HCT116 (cell line): ENCODE measurements around the gene ILDR2. TPM values are rescaled to one million over a fixed set of nuclear protein-coding genes. Genes with fewer than 3 reads are reported as not detected.

Experiments
- ATAC-seq: fragments of 200-7000 bp; cut with Tn5 transposase; 2 replicates; pipeline ENCODE4 v1.9.1; 2020; ENCODE audit warnings: mild to moderate bottlenecking, moderate library complexity
- BruUV-seq: library from RNA; stranded (reverse); fragments of 400-500 nt; replicated peaks from 2 replicates; lab custom pipeline; 2021; lab: Mats Ljungman, UMichigan
- CTCF ChIA-PET: fragments of 300-600 bp; sonication (Branson Sonifier 250); formaldehyde crosslinking; loops from one replicate; lab custom pipeline; 2021; ENCODE audit warnings: antibody characterized with exemption; lab: Charles Lee
- POLR2A ChIA-PET: fragments of 300-600, 350-600 bp; sonication (Branson Sonifier 250); formaldehyde crosslinking; loops from one replicate; lab custom pipeline; 2021; ENCODE audit warnings: antibody characterized with exemption; lab: Charles Lee
- RAD21 ChIA-PET, 2 experiments: fragments of 300-600 bp; sonication (Branson Sonifier 250); formaldehyde crosslinking; loops; one replicate each; lab custom pipeline; 2023; ENCODE audit warnings: low total read pairs in 2 of 2; ENCODE audit not compliant: uncharacterized antibody in 2 of 2, unreplicated experiment in 2 of 2, low non-redundant PET in 1 of 2; lab: Charles Lee
- DNase-seq: peaks from one replicate; pipeline ENCODE4 v3.0.0-alpha.2; 2010; ENCODE audit warnings: low read depth, low spot score
- H2AFZ ChIP-seq: fragments of 200-600 bp; shearing (Covaris generic), sonication (generic); 2 replicates; pipeline ENCODE4 v1.6.1; 2017; ENCODE audit warnings: low read depth, mixed run types, mixed read lengths, antibody characterized with exemption, low read length; ENCODE audit not compliant: poor library complexity, severe bottlenecking
- H3K27ac ChIP-seq: 2 replicates; pipeline ENCODE4 v1.5.1; 2012; ENCODE audit warnings: low read depth, low read length
- H3K27me3 ChIP-seq: fragments of 200-600 bp; sonication (generic); 2 replicates; pipeline ENCODE4 v1.6.1; 2016; ENCODE audit warnings: mixed run types, low read length, mixed read lengths; ENCODE audit not compliant: insufficient read depth
- H3K36me3 ChIP-seq, 2 experiments: fragments of 200-500 bp in 1 of 2; fragments of 200-600 bp in 1 of 2; sonication (Bioruptor generic) in 1 of 2; sonication (generic) in 1 of 2; 2 replicates each; pipeline versions ENCODE4 v1.5.1 to v1.6.1; 2014 to 2016; ENCODE audit warnings: low read length in 2 of 2, inconsistent platforms in 1 of 2, mixed read lengths in 1 of 2, mixed run types in 1 of 2; ENCODE audit not compliant: insufficient read depth in 2 of 2, control insufficient read depth in 1 of 2
- H3K4me1 ChIP-seq, 2 experiments: fragments of 200-600 bp in 1 of 2; sonication (generic) in 1 of 2; 2 replicates each; pipeline versions ENCODE4 v1.5.1 to v1.6.1; 2012 to 2017; ENCODE audit warnings: low read length in 2 of 2, inconsistent platforms in 1 of 2, mild to moderate bottlenecking in 1 of 2, mixed read lengths in 1 of 2, mixed run types in 1 of 2, moderate library complexity in 1 of 2; ENCODE audit not compliant: insufficient read depth in 2 of 2, control insufficient read depth in 1 of 2
- H3K4me2 ChIP-seq: fragments of 200-600 bp; sonication (generic); 2 replicates; pipeline ENCODE4 v1.6.1; 2017; ENCODE audit warnings: mixed run types, low read length, mixed read lengths
- H3K4me3 ChIP-seq, 2 experiments: fragments of 200-600 bp in 1 of 2; sonication (generic) in 1 of 2; replicated peaks in 1 of 2; 2 replicates each; pipeline ENCODE4 v1.5.1; 2011 to 2016; ENCODE audit warnings: low read length in 2 of 2, control low read depth in 1 of 2, low read depth in 1 of 2, mild to moderate bottlenecking in 1 of 2, mixed read lengths in 1 of 2, mixed run types in 1 of 2
- H3K79me2 ChIP-seq: fragments of 200-600 bp; sonication (generic); 2 replicates; pipeline ENCODE4 v1.6.1; 2017; ENCODE audit warnings: mild to moderate bottlenecking, mixed run types, low read length, moderate library complexity, mixed read lengths; ENCODE audit not compliant: insufficient read depth
- H3K9ac ChIP-seq: fragments of 200-600 bp; sonication (generic); 2 replicates; pipeline ENCODE4 v1.6.1; 2016; ENCODE audit warnings: low read length, mixed read lengths
- H3K9me2 ChIP-seq: fragments of 200-600 bp; sonication (generic), shearing (Covaris generic); 2 replicates; pipeline ENCODE4 v1.6.1; 2017; ENCODE audit warnings: mixed run types, mild to moderate bottlenecking, moderate library complexity; ENCODE audit not compliant: insufficient read depth
- H3K9me3 ChIP-seq, 2 experiments: fragments of 200-500 bp in 1 of 2; fragments of 200-600 bp in 1 of 2; sonication (Bioruptor generic) in 1 of 2; sonication (generic) in 1 of 2; 2 replicates each; pipeline ENCODE4 v1.6.1; 2014 to 2017; ENCODE audit warnings: low read length in 2 of 2, mixed read lengths in 2 of 2, inconsistent platforms in 1 of 2, low read depth in 1 of 2, mild to moderate bottlenecking in 1 of 2, mixed run types in 1 of 2, moderate library complexity in 1 of 2; ENCODE audit not compliant: control insufficient read depth in 1 of 2, insufficient read depth in 1 of 2
- H4K20me1 ChIP-seq: fragments of 200-600 bp; sonication (generic), shearing (Covaris generic); 2 replicates; pipeline ENCODE4 v1.6.1; 2017; ENCODE audit warnings: mixed run types, mild to moderate bottlenecking, moderate library complexity; ENCODE audit not compliant: insufficient read depth
- ATF3 ChIP-seq: IDR thresholded peaks from 2 replicates; pipeline ENCODE4 v1.6.1; 2012
- CEBPB ChIP-seq: IDR thresholded peaks from 2 replicates; pipeline ENCODE4 v1.6.1; 2012; ENCODE audit warnings: low read depth
- CTCF ChIP-seq, 3 experiments: fragments of 200-600 bp in 1 of 3; sonication (generic) in 1 of 3; IDR thresholded peaks in 2 of 3; conservative IDR thresholded peaks in 1 of 3; 2 replicates each; pipeline ENCODE4 v1.5.1; 2012 to 2017; ENCODE audit warnings: low read depth in 2 of 3, low read length in 2 of 3, antibody characterized with exemption in 1 of 3, borderline replicate concordance in 1 of 3, control low read depth in 1 of 3, mild to moderate bottlenecking in 1 of 3, mixed read lengths in 1 of 3, mixed run types in 1 of 3, moderate library complexity in 1 of 3; ENCODE audit not compliant: insufficient read depth in 1 of 3
- ELF1 ChIP-seq: IDR thresholded peaks from 2 replicates; pipeline ENCODE4 v1.6.1; 2012; ENCODE audit warnings: low read depth, borderline replicate concordance
- SP1 ChIP-seq: IDR thresholded peaks from 2 replicates; pipeline ENCODE4 v1.6.1; 2012; ENCODE audit warnings: low read depth
- TCF7L2 ChIP-seq: IDR thresholded peaks from 2 replicates; pipeline ENCODE4 v1.7.0; 2011; ENCODE audit warnings: borderline replicate concordance, inconsistent platforms; ENCODE audit not compliant: insufficient read depth, insufficient read length; ENCODE audit errors: extremely low read depth
- ZFX ChIP-seq: fragments of 450-650 bp; IDR thresholded peaks from 2 replicates; pipeline ENCODE4 v1.6.1; 2017
- intact Hi-C: fragments of 100-400 bp; cut with micrococcal nuclease; formaldehyde crosslinking; loops from 2 replicates; pipeline ENCODE4 v1.10.0; 2022
- total RNA-seq: library from RNA; stranded (reverse); gene quantifications from one replicate; pipeline ENCODE4 v1.2.1, GENCODE V29; 2021; ENCODE audit not compliant: unreplicated experiment

The ILDR2 gene
- total RNA-seq, 1 experiment from 2014 or later: 2.4 TPM

DNA sequence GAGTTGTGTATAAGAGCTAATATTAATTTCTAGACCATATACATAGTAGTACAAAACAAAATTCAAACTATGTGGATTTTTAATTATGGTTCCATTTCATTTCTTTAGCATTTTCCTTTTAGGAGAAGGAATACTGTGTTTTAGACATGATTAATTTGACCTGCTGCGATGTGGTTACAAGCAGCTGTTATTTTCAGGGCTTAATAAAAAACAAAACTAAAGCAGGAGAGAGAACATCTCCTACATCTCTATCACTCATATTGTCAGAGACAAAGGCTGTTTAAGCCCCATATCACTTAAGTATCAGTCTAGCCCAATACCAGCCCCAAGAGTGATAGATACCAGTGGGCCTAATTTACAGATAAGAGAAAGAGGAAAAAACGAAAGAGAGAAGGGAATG, 47.6 kb downstream of the ILDR2 start:
- Histone ChIP-seq H3K9me2 (no peaks in the 10 kb centered on the region), H3K79me2 (no peaks in the 10 kb centered on the region), H3K4me1 (peaks cover 0 to 13% of the 10 kb centered on the region in 2 experiments; a peak in 2 of 4 replicates), H3K9me3 (no peaks in the 10 kb centered on the region), H4K20me1 (no peaks in the 10 kb centered on the region), H3K4me3 (no peak overlapping the region), H2AFZ (no peak overlapping the region), H3K27ac (no peak overlapping the region), H3K27me3 (no peaks in the 10 kb centered on the region; the same call in 1 of the 2 replicates), H3K36me3 (no peaks in the 10 kb centered on the region), H3K4me2 (no peak overlapping the region), H3K9ac (no peak overlapping the region)
- ChIA-PET POLR2A (no interaction called here), RAD21 (no interaction called here), CTCF (interaction anchor here (1.0 kb wide), 1 partner anchor 17 kb away, joined by 3 read pairs; no protein-coding TSS in a partner anchor)
- BruUV-seq: no TSS peak
- intact Hi-C loops: no loop called here
- DNase-seq (no peak), ATAC-seq (no peak)
- TF ChIP-seq SP1 (no peak), CEBPB (no peak), CTCF (IDR thresholded peaks at IDR 0.05 in 2 of 3, conservative IDR thresholded peaks at IDR 0.05 in 1 of 3; ENCODE audit: borderline replicate concordance in 1 of 3, insufficient read depth in 1 of 3, low read depth in 2 of 3, low read length in 2 of 3) (no peak), ZFX (no peak), ATF3 (no peak), ELF1 (no peak), TCF7L2 (no peak)
